HG03135 (cell line): ENCODE results near the gene PLCB1.
"Not testable (repeated sequence)": the region's sequence is repeated elsewhere in the genome, so short reads cannot be mapped to it uniquely, and the experiment has no call there.

Experiments
- ATAC-seq: cut with Tn5 transposase; IDR thresholded peaks from one replicate; pipeline ENCODE4 v1.9.1; 2021; ENCODE audit warnings: mild to moderate bottlenecking, moderate library complexity; ENCODE audit not compliant: unreplicated experiment

The PLCB1 gene

GRCh38 chr20:8578161-8578865, 446.2 kb downstream of the PLCB1 start:
- no peak for ATAC-seq

GRCh38 chr20:8579035-8579434, 447.0 kb downstream of the PLCB1 start:
- ATAC-seq = no peak

DNA sequence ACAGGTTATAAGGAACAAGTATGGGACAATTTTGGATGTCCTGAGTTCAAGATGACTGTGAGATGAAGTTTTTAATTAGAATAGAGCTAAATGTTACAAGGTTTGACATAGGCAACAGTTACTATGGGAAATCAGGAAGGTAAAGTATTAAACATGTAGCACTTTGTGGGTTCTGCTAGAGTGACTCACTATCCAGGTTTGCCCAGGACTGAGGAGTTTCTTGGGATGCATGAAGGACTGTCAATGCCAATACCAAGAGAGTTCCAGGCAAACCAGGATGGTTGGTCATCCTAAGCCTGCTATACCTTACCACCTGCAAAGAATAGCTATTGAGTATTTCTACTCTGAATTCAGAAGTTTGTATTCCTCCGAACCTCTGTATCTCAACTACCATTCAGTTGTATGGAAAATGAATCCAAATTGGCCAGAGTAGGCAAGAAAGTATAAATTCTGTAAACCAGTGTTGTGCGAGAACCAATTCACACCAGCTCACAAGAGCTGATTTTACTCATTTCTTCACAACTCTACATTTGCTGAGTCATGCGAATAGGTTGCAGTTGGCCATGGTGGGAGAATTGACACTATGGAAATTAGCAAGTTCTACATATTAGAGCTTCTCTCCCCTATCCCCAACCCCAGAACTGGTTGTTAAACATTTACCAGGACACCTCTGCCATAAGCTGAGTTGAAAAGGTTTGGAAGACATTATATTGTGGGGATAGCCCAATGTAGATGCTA, 449.5 kb downstream of the PLCB1 start:
- no peak for ATAC-seq

GRCh38 chr20:8583012-8583565, 451.0 kb downstream of the PLCB1 start:
- no peak for ATAC-seq

GRCh38 chr20:8583566-8584043, 451.5 kb downstream of the PLCB1 start:
- no peak for ATAC-seq

DNA sequence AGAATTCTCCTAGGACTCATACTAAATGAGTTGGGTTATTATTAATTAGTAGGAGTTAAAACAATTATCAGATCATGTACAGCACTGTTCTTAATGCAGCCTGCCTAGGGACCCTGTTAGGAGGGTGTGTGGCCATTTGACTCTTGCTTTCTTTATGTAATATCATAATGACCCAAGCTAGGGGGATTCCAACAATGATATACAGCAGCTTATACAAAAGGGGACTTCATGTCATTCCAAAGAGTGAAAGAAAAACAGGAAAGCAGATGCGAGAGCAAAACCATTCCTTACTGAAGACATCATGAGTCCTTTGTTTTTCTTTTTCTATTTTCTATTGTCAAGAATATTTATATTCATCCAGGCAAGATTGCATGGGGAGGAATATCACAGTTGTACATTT, 455.2 kb downstream of the PLCB1 start:
- no peak for ATAC-seq

GRCh38 chr20:8587810-8588209, 455.7 kb downstream of the PLCB1 start:
- no peak for ATAC-seq

DNA sequence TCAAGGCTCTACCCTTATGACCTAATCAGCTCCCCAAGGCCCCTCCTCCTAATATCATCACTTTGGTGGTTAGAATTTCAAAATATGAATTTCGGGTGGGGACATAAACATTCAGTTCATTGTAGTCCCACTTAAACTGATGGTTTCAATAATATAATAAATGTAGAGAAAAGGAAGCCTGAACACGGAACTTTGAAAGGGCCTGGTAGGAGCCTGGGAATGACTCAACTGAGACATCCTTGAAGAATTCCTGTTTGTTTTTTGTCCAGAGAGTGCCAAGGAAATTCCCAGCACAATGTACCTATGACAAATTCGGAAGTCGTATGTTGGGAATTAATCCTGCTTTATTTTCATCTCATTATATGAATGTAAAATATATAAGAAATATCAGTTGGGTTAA, 457.9 kb downstream of the PLCB1 start:
- ATAC-seq = no peak

DNA sequence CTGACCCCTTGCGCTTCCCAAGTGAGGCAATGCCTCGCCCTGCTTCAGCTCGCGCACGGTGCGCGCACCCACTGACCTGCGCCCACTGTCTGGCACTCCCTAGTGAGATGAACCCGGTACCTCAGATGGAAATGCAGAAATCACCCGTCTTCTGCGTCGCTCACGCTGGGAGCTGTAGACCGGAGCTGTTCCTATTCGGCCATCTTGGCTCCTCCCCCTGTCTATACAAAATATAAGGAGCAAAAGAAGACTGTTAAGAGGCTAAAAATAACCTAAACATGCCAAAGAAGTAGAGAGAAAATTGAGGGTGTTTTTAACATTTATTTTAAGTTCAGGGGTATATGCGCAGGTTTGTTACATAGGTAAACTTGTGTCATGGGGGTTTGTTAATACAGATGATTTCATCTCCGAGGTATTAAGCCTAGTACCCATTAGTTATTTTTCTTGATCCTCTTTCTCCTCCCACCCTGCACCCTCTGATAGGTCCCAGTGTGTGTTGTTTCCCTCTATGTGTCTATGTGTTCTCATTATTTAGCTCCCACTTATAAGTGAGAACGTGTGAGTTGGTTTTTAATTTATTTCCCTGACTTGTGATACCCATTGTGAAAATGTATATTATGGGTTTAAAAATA, 469.0 kb downstream of the PLCB1 start:
- ATAC-seq = not testable (repeated sequence)

DNA sequence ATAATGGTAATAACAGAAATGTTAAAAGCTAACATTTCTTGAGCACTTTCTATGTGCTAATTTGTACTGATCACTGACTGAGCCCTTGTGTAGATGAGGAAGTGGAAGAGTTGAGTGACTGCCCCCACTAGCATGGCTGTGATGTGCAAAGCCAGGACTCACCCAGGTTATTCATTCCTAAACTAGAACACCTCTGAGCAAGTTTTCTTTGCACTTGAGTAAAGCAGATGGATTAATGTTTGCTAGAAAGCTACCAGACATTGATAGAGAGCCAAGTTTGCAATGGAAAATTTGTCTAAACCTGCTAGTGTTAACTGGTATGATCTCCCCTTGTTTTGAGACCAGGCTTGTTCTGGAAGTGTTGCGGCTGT, 469.5 kb downstream of the PLCB1 start:
- ATAC-seq = peak; percentile 97

DNA sequence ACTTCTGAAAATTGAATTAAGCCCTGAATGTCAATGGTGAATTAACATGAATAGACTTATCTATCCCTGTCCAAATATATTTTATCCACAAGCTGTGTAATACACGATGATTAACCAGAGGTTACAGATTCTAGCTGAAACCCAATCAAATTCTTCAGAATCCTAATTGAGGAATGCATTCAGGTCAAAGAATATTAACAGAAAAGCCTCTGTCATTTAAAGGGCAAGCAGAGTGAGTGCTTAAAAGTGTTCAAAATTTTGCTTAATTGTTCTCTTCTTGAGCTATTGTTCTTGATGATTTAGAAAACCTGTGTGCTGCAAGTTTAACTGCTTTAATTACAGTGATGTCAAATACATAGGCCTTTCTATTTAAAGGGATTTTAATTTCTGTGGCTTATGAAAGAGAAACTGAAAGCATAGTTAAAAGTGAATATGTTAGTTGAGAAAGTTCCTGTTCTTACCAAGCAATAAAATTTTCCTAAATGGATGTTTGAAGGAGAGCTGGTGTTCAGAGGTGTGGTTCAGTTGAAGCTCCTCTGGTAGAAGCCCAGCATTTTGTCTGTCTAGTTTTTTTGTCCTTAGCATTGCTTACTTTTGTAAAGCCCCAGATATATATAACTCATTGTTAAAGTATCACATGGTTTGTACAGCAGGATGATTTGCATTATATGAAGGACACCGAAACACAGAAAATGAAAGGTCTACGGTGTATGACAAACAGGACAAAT, 470.5 kb downstream of the PLCB1 start:
- peak; percentile 85 for ATAC-seq

- ATAC-seq = no peak
These were observed 476.4 kb downstream of the PLCB1 start for GRCh38 chr20:8608470-8608869.

DNA sequence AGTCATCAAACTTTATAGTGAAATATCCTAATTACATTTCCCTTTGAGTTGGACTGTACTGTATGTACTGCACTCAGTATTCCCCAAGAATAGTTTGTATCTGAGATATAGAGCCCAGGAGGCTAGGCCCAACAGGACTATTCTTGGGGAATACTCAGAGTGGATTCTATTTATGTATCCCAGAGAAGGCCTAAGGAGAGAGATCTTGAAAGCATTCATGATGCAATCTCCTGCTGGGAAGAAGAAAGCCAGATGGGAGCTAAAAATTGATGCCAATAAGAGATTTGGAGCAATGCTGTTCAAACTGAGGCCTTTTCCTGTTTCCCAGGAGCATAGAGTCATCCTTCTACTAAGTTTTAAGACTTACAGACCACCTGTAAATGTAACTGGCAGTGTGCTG, 484.7 kb downstream of the PLCB1 start:
- ATAC-seq = no peak

- no peak for ATAC-seq
These were observed 488.9 kb downstream of the PLCB1 start for GRCh38 chr20:8621001-8621400.

GRCh38 chr20:8624046-8624445, 492.0 kb downstream of the PLCB1 start:
- no peak for ATAC-seq

- no peak for ATAC-seq
These were observed 492.6 kb downstream of the PLCB1 start for GRCh38 chr20:8624616-8625015.

GRCh38 chr20:8627340-8628004, 495.4 kb downstream of the PLCB1 start:
- ATAC-seq = no peak

GRCh38 chr20:8631271-8631670, 499.2 kb downstream of the PLCB1 start:
- ATAC-seq = no peak

DNA sequence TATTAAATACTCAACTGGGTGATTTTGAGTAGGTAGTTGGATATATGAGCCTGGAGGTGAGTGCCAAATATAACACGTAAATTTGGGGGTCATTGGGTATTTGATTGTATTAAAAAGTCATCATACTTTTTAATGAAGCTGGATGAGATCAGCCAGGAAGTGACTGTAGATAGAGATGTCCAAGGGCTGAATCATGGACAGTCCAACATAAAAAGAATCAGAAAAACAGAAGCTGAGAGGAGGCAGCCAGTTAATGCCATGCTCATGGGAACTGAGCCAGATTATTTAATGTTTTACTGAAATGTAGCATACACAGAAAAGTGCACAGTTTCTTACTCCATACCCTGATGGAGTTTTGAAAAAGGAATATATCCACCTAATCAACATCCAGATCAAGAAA, 501.3 kb downstream of the PLCB1 start:
- ATAC-seq = no peak

- no peak for ATAC-seq
These were observed 503.0 kb downstream of the PLCB1 start for GRCh38 chr20:8635048-8635572.
